HG02642 (cell line): Measurements from ENCODE around the gene MFN1.

Experiments used
- ATAC-seq: cut with Tn5 transposase; IDR thresholded peaks from one replicate; pipeline ENCODE4 v1.9.1; 2021; ENCODE audit warnings: mild to moderate bottlenecking; ENCODE audit not compliant: unreplicated experiment, poor library complexity

MFN1 gene

DNA sequence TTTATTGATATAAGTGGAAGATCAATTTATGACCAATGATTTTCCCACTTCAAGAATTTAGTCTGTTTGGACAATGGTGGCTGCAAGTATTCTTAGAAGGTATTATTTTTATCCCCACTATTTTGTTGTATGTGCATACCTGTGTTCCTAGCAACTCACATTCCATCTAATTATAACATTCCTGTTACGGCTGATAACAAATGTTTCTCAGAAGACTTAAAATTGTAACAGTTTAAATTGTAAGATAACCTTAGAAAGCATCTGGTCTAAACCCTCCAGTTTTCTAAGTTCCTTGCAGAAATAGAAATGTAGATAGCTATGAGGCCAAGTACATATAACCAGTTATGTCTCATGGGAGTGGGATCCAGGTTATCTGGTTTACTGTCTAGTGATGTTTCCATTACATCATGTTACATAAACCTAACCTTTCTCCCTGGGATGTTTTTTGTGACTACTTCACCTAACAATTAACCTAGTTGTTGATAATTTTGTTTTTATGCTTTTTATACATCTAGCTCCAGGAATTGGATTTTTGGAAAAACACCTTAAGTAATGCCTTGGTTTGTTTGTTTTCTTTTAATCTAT is 11.1 kb upstream of the MFN1 start:
- ATAC-seq: no peak

GRCh38 chr3:179348325-179349013 is 960 bp downstream of the MFN1 start:
- ATAC-seq: peak; percentile 66

GRCh38 chr3:179355996-179356395 is 8.5 kb downstream of the MFN1 start:
- ATAC-seq: no peak

GRCh38 chr3:179363332-179363731 is 15.8 kb downstream of the MFN1 start:
- ATAC-seq: no peak

DNA sequence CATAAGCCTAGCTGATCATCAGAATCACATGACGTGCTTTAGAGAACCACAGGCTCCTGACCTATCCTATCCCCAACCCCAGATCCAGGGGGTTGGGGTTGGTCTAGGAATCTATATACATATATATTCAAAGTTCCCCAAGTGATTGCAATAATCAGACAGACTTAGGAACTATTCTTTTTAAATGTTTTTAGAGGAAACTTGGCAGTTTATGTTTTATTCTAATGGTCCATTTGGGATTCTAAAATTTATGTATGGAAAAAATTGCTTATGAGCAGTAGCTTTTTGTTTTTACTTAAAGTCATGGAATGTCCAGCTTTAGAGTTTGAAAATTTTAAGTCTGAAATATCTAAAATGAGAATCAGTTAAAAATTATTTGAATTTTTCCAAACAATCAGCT is 22.1 kb downstream of the MFN1 start:
- ATAC-seq: no peak

- ATAC-seq: no peak
Measured at GRCh38 chr3:179373938-179374337, 26.4 kb downstream of the MFN1 start.

DNA sequence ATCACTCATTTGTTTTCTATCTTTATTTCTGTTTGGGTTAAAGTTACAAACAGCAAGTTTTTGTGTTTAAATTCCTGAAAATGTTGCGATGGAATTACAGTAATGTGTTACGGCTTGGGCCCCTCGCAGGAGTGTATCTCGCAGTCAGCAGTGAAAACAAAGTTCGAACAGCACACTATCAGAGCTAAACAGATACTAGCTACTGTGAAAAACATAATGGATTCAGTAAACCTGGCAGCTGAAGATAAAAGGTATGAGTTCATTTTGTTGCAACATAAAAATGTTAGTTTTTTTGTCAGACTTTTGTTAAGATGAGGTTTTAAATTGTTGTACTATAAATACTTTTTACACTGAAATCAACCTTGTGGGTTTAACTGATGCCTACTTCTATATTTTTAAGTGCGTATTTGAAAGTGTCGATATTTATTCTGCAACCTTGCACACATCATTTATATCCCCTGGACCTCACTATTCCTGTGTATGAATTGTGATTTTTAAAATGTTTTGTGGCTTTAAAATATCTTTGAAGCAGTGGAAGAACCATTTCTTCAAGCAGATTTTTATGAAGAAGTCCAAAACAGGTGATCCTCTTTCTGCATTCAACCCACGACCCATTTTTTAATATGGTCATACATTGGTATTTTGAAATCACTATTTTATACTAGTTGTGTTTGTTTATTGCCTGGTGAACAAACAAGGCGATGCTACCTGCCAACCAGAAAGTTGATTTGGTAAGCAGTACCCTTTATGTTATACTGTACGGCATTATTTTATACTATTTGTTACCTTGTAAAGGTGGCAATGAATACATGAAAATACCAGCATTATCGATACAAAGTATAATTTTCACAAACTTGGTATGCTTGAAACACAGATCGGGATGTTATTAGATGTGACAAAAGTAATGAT is 27.8 kb downstream of the MFN1 start:
- ATAC-seq: no peak

DNA sequence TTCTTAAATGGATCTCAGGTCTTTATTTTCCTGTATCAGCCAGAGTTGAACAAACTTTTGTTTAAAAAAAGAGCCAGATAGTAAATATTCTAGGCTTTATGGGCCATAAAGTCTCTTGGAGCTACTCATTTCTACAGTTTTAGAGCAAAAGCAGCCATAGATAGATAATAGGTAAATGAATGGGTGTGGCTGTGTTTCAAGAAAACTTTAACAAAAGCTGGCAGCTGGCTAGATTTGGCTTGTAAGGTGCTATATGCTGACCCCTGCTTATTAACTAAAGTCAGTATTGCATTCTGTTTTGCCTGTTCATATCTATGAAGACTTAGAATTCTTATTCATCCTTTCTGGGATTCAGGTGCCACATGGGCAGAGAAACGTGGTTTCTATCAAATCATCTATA is 29.0 kb downstream of the MFN1 start:
- no peak for ATAC-seq

GRCh38 chr3:179391906-179392305 is 44.4 kb downstream of the MFN1 start:
- ATAC-seq: no peak

- no peak for ATAC-seq
Measured at GRCh38 chr3:179398574-179399231, 51.2 kb downstream of the MFN1 start.

DNA sequence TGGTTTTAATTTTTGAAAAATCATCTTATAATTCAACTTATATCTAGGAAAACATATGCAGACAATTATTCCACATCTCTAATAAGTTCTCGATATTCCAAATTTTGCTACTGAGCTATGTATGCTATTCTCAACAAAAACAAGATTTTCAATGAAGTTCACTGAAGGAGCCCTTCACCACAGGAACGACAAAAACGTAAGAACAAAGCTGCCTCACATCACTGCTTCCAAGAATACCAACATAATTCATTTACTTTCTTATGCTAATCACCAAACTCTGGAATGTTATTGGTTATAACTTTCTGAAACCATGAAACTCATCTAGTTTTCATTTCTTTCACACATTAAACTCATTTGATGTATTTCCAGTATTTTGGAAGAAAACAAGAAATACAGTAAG is 54.1 kb downstream of the MFN1 start:
- no peak for ATAC-seq

DNA sequence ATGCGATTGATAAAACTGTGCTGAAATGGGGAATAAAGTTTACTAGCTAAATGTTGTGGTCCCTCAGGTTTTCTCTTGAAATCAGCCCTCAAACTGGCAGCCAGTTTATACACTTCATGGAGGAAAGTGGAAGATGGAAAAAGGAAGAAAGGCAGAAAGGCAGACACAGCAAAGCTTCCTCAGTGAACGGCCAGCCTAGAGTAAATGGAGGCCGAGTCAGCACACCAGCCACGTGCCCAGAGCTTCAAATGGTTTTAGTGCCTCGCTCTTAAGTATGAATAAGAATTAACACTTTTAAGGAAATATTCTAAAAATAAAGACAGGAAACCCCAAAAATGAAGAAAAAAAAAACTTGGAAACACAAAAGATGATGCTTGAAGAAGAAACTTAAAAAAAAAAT is 55.5 kb downstream of the MFN1 start:
- no peak for ATAC-seq

DNA sequence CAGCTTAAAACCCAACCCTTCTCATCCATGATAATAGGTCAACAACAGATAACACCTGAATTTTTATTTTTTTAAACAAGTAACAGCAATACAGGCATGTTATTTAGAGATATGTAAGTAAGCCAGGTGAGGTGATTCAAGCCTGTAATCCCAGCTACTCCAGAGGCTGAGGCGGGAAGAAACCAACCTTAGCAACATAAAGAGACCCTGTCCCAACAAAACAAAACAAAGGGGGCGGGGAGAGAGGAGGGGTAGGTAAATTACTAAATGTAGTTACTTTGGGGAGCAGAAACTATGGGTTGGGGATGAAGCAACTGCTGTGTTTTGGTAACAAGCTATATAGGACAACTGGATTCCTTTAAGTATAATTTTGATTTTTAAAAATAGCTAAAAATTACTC is 56.8 kb downstream of the MFN1 start:
- no peak for ATAC-seq

DNA sequence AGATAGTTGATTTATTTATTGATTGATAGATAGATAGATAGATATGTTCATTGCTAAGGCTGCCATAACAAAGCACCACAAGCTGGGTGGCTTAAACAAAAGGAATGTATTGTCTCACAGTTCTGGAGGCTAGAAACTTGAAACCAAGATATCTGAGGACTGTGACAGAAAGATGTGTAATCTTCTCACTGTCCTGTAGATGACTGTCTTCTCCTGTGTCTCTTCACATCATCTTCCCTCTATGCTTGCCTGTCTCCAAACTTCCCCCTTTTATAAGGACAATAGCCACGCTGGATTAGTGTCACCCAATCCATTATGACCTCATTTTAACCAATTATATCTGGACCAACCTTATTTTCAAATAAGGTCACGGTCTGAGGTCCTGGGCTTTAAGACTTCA is 62.8 kb downstream of the MFN1 start:
- no peak for ATAC-seq

- ATAC-seq: no peak
Measured at GRCh38 chr3:179410999-179411398, 63.5 kb downstream of the MFN1 start.

DNA sequence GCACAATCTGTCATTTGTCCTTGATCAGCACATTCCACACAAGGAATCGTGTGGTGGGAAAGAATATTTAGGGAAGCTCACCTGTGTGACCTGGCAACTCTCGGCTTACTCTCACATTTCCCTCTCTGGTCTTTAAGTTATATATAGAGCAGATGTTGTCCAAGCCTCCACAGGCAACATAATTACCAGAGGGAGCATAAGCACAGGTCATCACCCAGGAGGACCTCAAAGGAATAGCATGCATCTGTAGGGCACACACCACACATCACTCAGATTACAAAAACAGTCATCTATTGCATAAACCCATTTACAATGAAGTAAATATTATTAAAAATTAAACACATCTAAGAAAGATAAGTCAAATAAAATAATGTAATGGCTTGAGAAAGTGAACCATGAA is 67.3 kb downstream of the MFN1 start:
- no peak for ATAC-seq

- ATAC-seq: no peak
Measured at GRCh38 chr3:179415377-179415776, 67.9 kb downstream of the MFN1 start.

- ATAC-seq: no peak
Measured at GRCh38 chr3:179416681-179417080, 69.2 kb downstream of the MFN1 start.

DNA sequence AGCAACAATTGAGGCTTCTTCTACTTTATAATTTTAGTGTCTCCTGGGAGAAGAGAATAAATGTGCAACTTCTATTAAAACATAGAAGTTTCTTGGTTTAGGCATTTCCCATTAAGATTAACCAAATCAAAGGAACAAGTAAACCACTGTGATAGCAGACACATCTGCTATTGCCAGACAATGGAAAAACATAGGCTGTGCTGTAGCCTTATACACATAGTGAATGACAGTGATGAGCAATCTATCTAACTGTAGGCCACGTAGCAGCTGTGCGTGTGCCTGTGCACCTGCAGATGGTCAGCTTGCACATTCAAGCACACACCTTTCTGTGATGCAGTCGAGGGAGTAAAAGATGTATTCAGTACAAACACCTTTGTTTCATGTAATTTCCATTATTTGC is 71.1 kb downstream of the MFN1 start:
- ATAC-seq: no peak

GRCh38 chr3:179421500-179421899 is 74.0 kb downstream of the MFN1 start:
- no peak for ATAC-seq

DNA sequence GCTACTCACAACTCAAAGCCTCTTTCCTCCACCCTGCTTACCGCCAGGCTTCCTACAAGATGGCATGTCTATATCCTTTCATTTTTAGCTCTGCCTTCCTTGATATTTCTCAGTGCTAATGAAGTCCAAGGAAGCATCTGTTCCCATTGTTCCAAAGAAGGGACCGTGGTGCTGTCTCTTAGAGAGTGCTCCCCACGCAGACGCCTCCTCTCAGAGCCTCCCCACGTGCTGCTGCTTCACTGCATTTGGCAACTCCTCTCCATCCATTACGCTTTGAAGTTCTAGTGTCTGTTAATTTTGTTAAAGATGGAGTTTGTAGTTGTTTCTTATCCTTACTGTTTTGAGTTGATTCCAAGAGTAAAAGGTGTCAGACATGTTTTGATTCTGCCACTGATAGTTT is 77.6 kb downstream of the MFN1 start:
- no peak for ATAC-seq
